GM18519 (cell line): ENCODE data around the gene CBFA2T3.

Experiments used
- ATAC-seq: cut with Tn5 transposase; IDR thresholded peaks from one replicate; pipeline ENCODE4 v1.9.1; 2021; ENCODE audit warnings: mild to moderate bottlenecking, moderate library complexity; ENCODE audit not compliant: unreplicated experiment, low FRiP score

Gene CBFA2T3

GRCh38 chr16:89000207-89000959, 23.4 kb upstream of the CBFA2T3 start:
- ATAC-seq, result no peak

GRCh38 chr16:88999457-89000206, 22.6 kb upstream of the CBFA2T3 start:
- no peak for ATAC-seq

GRCh38 chr16:88995746-88996535, 18.9 kb upstream of the CBFA2T3 start:
- no peak for ATAC-seq

- no peak for ATAC-seq
Measured at GRCh38 chr16:88995194-88995593, 18.2 kb upstream of the CBFA2T3 start.

GRCh38 chr16:88994695-88995094, 17.7 kb upstream of the CBFA2T3 start:
- no peak for ATAC-seq

- no peak for ATAC-seq
Measured at GRCh38 chr16:88993946-88994600, 17.1 kb upstream of the CBFA2T3 start.

GRCh38 chr16:88993166-88993761, 16.3 kb upstream of the CBFA2T3 start:
- no peak for ATAC-seq

GRCh38 chr16:88992351-88993165, 15.6 kb upstream of the CBFA2T3 start:
- no peak for ATAC-seq

GRCh38 chr16:88991813-88992350, 14.9 kb upstream of the CBFA2T3 start:
- ATAC-seq, result no peak

- ATAC-seq, result no peak
Measured at GRCh38 chr16:88989852-88990547, 13.0 kb upstream of the CBFA2T3 start.

GRCh38 chr16:88988980-88989811, 12.2 kb upstream of the CBFA2T3 start:
- ATAC-seq, result no peak

- ATAC-seq, result no peak
Measured at GRCh38 chr16:88985521-88985920, 8.5 kb upstream of the CBFA2T3 start.

GRCh38 chr16:88983771-88984687, 7.0 kb upstream of the CBFA2T3 start:
- no peak for ATAC-seq

GRCh38 chr16:88983165-88983564, 6.2 kb upstream of the CBFA2T3 start:
- no peak for ATAC-seq

GRCh38 chr16:88982286-88983084, 5.5 kb upstream of the CBFA2T3 start:
- ATAC-seq, result no peak
